Liver (tissue), 9 donors: ENCODE measurements around the gene DOK1. TPM values are rescaled to one million over a fixed set of nuclear protein-coding genes. Genes with fewer than 3 reads are reported as not detected.

Experiments used
- DNase-seq: peaks from one replicate; pipeline ENCODE4 v3.0.0-alpha.2; 2017; ENCODE audit warnings: low spot score
- H3K27ac ChIP-seq, 2 donors: one replicate each; pipeline ENCODE4 v1.7.0; 2013; ENCODE audit warnings: inconsistent platforms in 2 of 2, low read length in 2 of 2, control low read depth in 1 of 2, low read depth in 1 of 2, mild to moderate bottlenecking in 1 of 2
- H3K27me3 ChIP-seq, 4 donors: one replicate each; pipeline versions ENCODE4 v1.6.1 to v1.7.0; 2013; ENCODE audit warnings: low read length in 3 of 4, inconsistent platforms in 1 of 4, mild to moderate bottlenecking in 1 of 4, moderate library complexity in 1 of 4; ENCODE audit not compliant: control insufficient read depth in 4 of 4, insufficient read depth in 4 of 4
- H3K36me3 ChIP-seq, 4 donors: one replicate each; pipeline versions ENCODE4 v1.6.1 to v1.7.0; 2013; ENCODE audit warnings: low read length in 3 of 4, mild to moderate bottlenecking in 3 of 4, low read depth in 1 of 4, moderate library complexity in 1 of 4; ENCODE audit not compliant: control insufficient read depth in 4 of 4, insufficient read depth in 3 of 4
- H3K4me1 ChIP-seq, 4 donors: one replicate each; pipeline versions ENCODE4 v1.6.1 to v1.7.0; 2013; ENCODE audit warnings: low read length in 3 of 4, mild to moderate bottlenecking in 3 of 4, moderate library complexity in 1 of 4; ENCODE audit not compliant: control insufficient read depth in 4 of 4, insufficient read depth in 4 of 4
- H3K4me3 ChIP-seq, 3 donors: one replicate each; pipeline versions ENCODE4 v1.6.1 to v1.7.0; 2013; ENCODE audit warnings: low read length in 3 of 3, control low read depth in 1 of 3, low read depth in 1 of 3, mild to moderate bottlenecking in 1 of 3
- H3K9ac ChIP-seq, 2 donors: one replicate each; pipeline ENCODE4 v1.7.0; 2013; ENCODE audit warnings: low read length in 2 of 2, mild to moderate bottlenecking in 2 of 2, moderate library complexity in 2 of 2, control low read depth in 1 of 2, low read depth in 1 of 2
- H3K9me3 ChIP-seq, 4 donors: one replicate each; pipeline versions ENCODE4 v1.6.1 to v1.7.0; 2013; ENCODE audit warnings: low read length in 3 of 4; ENCODE audit not compliant: control insufficient read depth in 4 of 4
- ATF3 ChIP-seq: IDR thresholded peaks from 2 replicates; pipeline ENCODE4 v1.6.1; 2016; ENCODE audit warnings: antibody characterized with exemption
- EGR1 ChIP-seq, 2 donors: IDR thresholded peaks; 2 replicates each; pipeline ENCODE4 v1.6.1; 2016 to 2018; ENCODE audit warnings: antibody characterized with exemption in 2 of 2, low read depth in 2 of 2
- FOXA1 ChIP-seq: IDR thresholded peaks from 2 replicates; pipeline ENCODE4 v1.6.1; 2016; ENCODE audit warnings: antibody characterized with exemption
- FOXA2 ChIP-seq: IDR thresholded peaks from 2 replicates; pipeline ENCODE4 v1.6.1; 2016; ENCODE audit warnings: antibody characterized with exemption
- GABPA ChIP-seq, 2 donors: IDR thresholded peaks in 1 of 2; conservative IDR thresholded peaks in 1 of 2; 2 replicates each; pipeline ENCODE4 v1.6.1; 2016; ENCODE audit warnings: antibody characterized with exemption in 2 of 2, mild to moderate bottlenecking in 1 of 2, moderate library complexity in 1 of 2
- HNF4A ChIP-seq, 2 donors: conservative IDR thresholded peaks; 2 replicates each; pipeline ENCODE4 v1.6.1; 2016; ENCODE audit warnings: antibody characterized with exemption in 2 of 2, mild to moderate bottlenecking in 2 of 2
- HNF4G ChIP-seq: IDR thresholded peaks from 2 replicates; pipeline ENCODE4 v1.6.1; 2016; ENCODE audit warnings: antibody characterized with exemption
- JUND ChIP-seq, 2 donors: IDR thresholded peaks; 2 replicates each; pipeline ENCODE4 v1.6.1; 2016; ENCODE audit warnings: antibody characterized with exemption in 2 of 2
- NR2F2 ChIP-seq: IDR thresholded peaks from 2 replicates; pipeline ENCODE4 v1.6.1; 2016; ENCODE audit warnings: antibody characterized with exemption
- RAD21 ChIP-seq, 2 donors: IDR thresholded peaks; 2 replicates each; pipeline ENCODE4 v1.6.1; 2016; ENCODE audit warnings: antibody characterized with exemption in 2 of 2, mild to moderate bottlenecking in 2 of 2
- REST ChIP-seq: IDR thresholded peaks from 2 replicates; pipeline ENCODE4 v1.6.1; 2016; ENCODE audit warnings: antibody characterized with exemption, mild to moderate bottlenecking
- RXRA ChIP-seq, 2 donors: IDR thresholded peaks; 2 replicates each; pipeline ENCODE4 v1.6.1; 2017 to 2018; ENCODE audit warnings: antibody characterized with exemption in 2 of 2, mild to moderate bottlenecking in 1 of 2
- SP1 ChIP-seq: IDR thresholded peaks from 2 replicates; pipeline ENCODE4 v1.6.1; 2018; ENCODE audit warnings: antibody characterized with exemption, mild to moderate bottlenecking
- TAF1 ChIP-seq: conservative IDR thresholded peaks from 2 replicates; pipeline ENCODE4 v1.6.1; 2016; ENCODE audit warnings: antibody characterized with exemption, mild to moderate bottlenecking
- YY1 ChIP-seq: IDR thresholded peaks from 2 replicates; pipeline ENCODE4 v1.6.1; 2016; ENCODE audit warnings: antibody characterized with exemption, mild to moderate bottlenecking
- ZBTB33 ChIP-seq: IDR thresholded peaks from 2 replicates; pipeline ENCODE4 v1.6.1; 2016; ENCODE audit warnings: antibody characterized with exemption
- WGBS: extraction: QIAGEN DNeasy Blood & Tissue Kit; methylation state at CpG from one replicate; pipeline ENCODE4 v1.1.7; 2013; 5-methylcytosine and 5-hydroxymethylcytosine counted together
- polyA plus RNA-seq, 2 donors: library from polyadenylated mRNA; stranded (reverse) in 1 of 2; unstranded in 1 of 2; fragments of 200-250 nt in 1 of 2; fragments of >200 nt in 1 of 2; fragmentation: Nextera tagmentation in 1 of 2; extraction: Ambion mirVana in 1 of 2; gene quantifications; one replicate each; pipeline versions ENCODE4 v1.2.1 to v1.2.3, GENCODE V29; 2013 to 2015
- total RNA-seq, 2 donors: library from RNA; depleted of rRNA; stranded (reverse); fragments of >200 nt; gene quantifications; one replicate each; pipeline ENCODE4 v1.2.3, GENCODE V29; 2014
- TF ChIP-seq, protein P1 (sequence below): fragments of 150-350 bp; IDR thresholded peaks from 2 replicates; pipeline ENCODE4 v1.5.1; 2017; ENCODE audit warnings: improper control_type of control experiment, low read depth, low read length; ENCODE audit not compliant: missing input control
- TF ChIP-seq, protein P2 (sequence below): IDR thresholded peaks from 2 replicates; pipeline ENCODE4 v1.6.1; 2016; ENCODE audit warnings: antibody characterized with exemption
- donor health status: healthy.
- donor health status: healthy.
- donor health status: healthy.
- donor health status: healthy.
- donor health status: healthy.

Gene DOK1
- total and polyA plus RNA-seq, 4 donors, result 2.0 to 8.6 (median 4.1) TPM

DNA sequence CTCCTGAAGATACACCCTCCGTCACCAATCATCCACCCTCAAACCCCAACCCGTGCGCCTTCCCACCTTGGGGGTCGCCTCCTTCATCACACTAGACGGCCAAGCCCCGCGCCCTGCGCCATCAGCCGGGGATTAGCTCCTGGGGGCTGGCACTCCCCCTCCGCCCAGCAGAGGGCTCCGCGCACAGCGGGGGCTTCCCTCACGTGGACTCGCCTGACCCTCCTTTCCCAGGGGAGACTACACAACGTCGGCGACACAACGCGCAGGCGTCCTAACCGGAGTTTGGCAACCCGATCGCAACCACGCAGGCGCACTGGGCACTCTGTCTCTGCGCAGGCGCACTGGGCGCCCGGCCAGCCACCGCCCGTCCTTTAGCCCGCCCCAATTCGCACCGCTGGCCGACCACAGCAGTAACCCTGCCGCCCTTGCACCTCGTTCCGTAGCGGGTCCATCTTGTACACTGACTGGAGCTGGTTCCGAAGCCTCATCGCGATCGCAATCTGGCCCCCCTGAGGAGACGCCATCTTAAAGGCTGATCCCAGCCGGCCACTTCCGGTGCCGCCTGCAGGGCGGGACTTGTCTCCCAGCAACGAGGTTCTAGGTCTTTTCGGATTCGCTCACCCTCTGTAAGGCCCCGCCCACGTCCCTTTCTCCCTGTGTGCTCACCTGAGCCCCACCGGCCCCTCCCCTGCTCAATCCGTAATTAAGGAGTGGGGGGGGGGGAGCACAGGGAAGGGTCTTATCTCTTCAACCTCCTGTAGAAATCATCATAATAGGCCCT is 47.2 kb upstream of the DOK1 start, which contains the start of gene PCGF1:
Gene PCGF1 (minus strand): TSS at position 551 of the 781 bp plus-strand sequence. CDS start 27 bp downstream, at position 524.
- H3K4me1 ChIP-seq, result peaks cover 11 to 50% (median 35%) of the 10 kb centered on the region in 4 donors
- H3K27me3 ChIP-seq, result peaks cover 0 to 12% (median 0%) of the 10 kb centered on the region in 4 donors
- peak within 1 kb of the TSS; percentile 70 to 92 (median 90) for H3K4me3 ChIP-seq
- H3K27ac ChIP-seq, result peak within 1 kb of the TSS; percentile 99
- no peak for TF ChIP-seq HNF4G
- TF ChIP-seq TAF1, result no peak
- TF ChIP-seq NR2F2, result no peak
- TF ChIP-seq RAD21 (IDR thresholded peaks at IDR 0.05), result no peak
- TF ChIP-seq ATF3, result no peak
- no peak for TF ChIP-seq HNF4A (conservative IDR thresholded peaks at IDR 0.05)
- TF ChIP-seq RXRA (IDR thresholded peaks at IDR 0.05), result peak; percentile 8 to 31
- TF ChIP-seq JUND (IDR thresholded peaks at IDR 0.05), result no peak
- TF ChIP-seq YY1, result peak; percentile 99
- peak; percentile 59 for TF ChIP-seq SP1
- TF ChIP-seq, protein P1, sequence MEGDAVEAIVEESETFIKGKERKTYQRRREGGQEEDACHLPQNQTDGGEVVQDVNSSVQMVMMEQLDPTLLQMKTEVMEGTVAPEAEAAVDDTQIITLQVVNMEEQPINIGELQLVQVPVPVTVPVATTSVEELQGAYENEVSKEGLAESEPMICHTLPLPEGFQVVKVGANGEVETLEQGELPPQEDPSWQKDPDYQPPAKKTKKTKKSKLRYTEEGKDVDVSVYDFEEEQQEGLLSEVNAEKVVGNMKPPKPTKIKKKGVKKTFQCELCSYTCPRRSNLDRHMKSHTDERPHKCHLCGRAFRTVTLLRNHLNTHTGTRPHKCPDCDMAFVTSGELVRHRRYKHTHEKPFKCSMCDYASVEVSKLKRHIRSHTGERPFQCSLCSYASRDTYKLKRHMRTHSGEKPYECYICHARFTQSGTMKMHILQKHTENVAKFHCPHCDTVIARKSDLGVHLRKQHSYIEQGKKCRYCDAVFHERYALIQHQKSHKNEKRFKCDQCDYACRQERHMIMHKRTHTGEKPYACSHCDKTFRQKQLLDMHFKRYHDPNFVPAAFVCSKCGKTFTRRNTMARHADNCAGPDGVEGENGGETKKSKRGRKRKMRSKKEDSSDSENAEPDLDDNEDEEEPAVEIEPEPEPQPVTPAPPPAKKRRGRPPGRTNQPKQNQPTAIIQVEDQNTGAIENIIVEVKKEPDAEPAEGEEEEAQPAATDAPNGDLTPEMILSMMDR, result no peak
- TF ChIP-seq GABPA (IDR thresholded peaks at IDR 0.05 in 1 of 2, conservative IDR thresholded peaks at IDR 0.05 in 1 of 2), result peak; percentile 75 to 92
- TF ChIP-seq EGR1 (IDR thresholded peaks at IDR 0.05; ENCODE audit: low read depth in 2 of 2), result peak in 1 of 2 donors; percentile 24
- no peak for TF ChIP-seq FOXA2
- TF ChIP-seq REST, result no peak
- TF ChIP-seq FOXA1, result no peak
- no peak for TF ChIP-seq ZBTB33
- TF ChIP-seq, protein P2, sequence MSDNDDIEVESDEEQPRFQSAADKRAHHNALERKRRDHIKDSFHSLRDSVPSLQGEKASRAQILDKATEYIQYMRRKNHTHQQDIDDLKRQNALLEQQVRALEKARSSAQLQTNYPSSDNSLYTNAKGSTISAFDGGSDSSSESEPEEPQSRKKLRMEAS, result no peak
- peaks cover 0 to 6% (median 4%) of the 10 kb centered on the region in 4 donors for H3K36me3 ChIP-seq
- H3K9me3 ChIP-seq, result no peaks in the 10 kb centered on the region
- peak within 1 kb of the TSS; percentile 78 to 91 for H3K9ac ChIP-seq
- peak; percentile 100 for DNase-seq
- under 1% methylated on average over 56 of the region's 56 CpGs for WGBS
